Gastrocnemius medialis (tissue), 4 donors: ENCODE data around the gene MIER2.

ENCODE experiments used
- POLR2A ChIP-seq, 2 donors: fragments of 450-650 bp; IDR thresholded peaks; one replicate each; pipeline ENCODE4 v1.6.1; 2017; ENCODE audit warnings: antibody characterized with exemption in 2 of 2, mild to moderate bottlenecking in 2 of 2, moderate library complexity in 2 of 2
- TF ChIP-seq, protein P1 (sequence below), 5 experiments: fragments of 450-650 bp in 3 of 5; fragments of 200-600 bp in 2 of 5; sonication (generic) in 2 of 5; IDR thresholded peaks in 4 of 5; conservative IDR thresholded peaks in 1 of 5; 1 replicate in 4 of 5; 2 replicates in 1 of 5; pipeline ENCODE4 v1.5.1; 2016 to 2019; ENCODE audit warnings: antibody characterized with exemption in 5 of 5, mild to moderate bottlenecking in 3 of 5, moderate library complexity in 3 of 5

DNA sequence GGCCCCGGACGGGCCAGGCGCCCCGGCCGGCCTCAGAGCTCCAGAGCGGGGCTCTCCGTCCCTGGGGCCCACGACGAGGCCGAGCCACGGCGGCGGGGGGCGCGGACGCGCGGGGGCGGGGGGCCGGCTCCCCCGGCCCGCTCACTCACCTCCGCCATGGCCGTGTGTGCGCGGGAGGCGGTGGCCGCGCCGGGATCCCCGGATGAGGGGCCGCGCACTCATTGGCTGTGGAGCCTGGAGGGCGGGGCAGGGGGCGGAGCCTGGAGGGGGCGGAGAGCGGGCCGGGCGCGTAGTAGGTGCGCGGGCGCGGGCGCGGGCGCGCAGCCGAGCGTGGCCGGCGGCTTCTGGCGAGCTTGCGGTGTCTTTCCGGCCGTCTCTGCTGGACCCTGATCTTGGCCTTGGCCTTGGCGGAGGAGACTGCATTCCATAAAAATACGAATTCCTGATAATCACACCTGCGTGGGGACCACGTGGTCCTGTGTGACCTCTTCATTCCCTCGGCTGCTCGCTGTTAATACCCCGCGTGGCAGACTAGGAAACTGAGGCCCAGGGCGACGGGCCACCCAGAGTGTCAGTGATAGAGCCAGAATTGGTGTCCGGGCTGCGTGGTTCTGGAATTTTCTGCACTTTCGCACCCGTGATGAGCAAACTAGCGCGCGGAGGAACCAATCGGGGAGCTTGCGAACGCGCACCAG lies at the start of gene MIER2:
- TF ChIP-seq, protein P1, sequence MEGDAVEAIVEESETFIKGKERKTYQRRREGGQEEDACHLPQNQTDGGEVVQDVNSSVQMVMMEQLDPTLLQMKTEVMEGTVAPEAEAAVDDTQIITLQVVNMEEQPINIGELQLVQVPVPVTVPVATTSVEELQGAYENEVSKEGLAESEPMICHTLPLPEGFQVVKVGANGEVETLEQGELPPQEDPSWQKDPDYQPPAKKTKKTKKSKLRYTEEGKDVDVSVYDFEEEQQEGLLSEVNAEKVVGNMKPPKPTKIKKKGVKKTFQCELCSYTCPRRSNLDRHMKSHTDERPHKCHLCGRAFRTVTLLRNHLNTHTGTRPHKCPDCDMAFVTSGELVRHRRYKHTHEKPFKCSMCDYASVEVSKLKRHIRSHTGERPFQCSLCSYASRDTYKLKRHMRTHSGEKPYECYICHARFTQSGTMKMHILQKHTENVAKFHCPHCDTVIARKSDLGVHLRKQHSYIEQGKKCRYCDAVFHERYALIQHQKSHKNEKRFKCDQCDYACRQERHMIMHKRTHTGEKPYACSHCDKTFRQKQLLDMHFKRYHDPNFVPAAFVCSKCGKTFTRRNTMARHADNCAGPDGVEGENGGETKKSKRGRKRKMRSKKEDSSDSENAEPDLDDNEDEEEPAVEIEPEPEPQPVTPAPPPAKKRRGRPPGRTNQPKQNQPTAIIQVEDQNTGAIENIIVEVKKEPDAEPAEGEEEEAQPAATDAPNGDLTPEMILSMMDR (IDR thresholded peaks at IDR 0.05 in 4 of 5, conservative IDR thresholded peaks at IDR 0.05 in 1 of 5), result no peak
- TF ChIP-seq POLR2A (IDR thresholded peaks at IDR 0.05), result no peak
